ENCODE measurements around the gene DLG2.

DNA sequence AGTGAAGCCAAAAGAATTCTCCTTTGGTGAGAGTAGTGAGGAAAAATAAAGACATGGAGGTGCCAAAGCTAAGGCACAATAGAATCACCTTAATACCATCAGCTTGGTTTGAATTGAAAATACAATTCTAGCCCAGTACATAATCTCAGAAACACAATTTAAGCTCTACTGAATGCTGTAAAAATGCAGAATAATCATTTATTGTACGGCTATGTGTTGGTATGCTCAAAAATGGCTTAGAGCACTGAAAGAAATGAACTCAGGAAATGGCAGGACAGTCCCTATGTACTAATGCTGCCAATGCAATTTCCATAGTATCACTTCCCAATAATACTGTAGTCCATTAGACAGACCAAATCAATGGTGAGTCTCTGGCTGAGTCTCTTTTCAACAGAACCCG lies 798.5 kb downstream of the DLG2 start:
- TF ChIP-seq POLR2AphosphoS5 (IDR thresholded peaks at IDR 0.05) (no peak), POLR2A (IDR thresholded peaks at IDR 0.05) (no peak)
- TF ChIP-seq, protein P1, sequence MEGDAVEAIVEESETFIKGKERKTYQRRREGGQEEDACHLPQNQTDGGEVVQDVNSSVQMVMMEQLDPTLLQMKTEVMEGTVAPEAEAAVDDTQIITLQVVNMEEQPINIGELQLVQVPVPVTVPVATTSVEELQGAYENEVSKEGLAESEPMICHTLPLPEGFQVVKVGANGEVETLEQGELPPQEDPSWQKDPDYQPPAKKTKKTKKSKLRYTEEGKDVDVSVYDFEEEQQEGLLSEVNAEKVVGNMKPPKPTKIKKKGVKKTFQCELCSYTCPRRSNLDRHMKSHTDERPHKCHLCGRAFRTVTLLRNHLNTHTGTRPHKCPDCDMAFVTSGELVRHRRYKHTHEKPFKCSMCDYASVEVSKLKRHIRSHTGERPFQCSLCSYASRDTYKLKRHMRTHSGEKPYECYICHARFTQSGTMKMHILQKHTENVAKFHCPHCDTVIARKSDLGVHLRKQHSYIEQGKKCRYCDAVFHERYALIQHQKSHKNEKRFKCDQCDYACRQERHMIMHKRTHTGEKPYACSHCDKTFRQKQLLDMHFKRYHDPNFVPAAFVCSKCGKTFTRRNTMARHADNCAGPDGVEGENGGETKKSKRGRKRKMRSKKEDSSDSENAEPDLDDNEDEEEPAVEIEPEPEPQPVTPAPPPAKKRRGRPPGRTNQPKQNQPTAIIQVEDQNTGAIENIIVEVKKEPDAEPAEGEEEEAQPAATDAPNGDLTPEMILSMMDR (IDR thresholded peaks at IDR 0.05), result no peak
